ENCODE results near the gene SLC2A9.
"Not testable (repeated sequence)": the region's sequence is repeated elsewhere in the genome, so short reads cannot be mapped to it uniquely, and the experiment has no call there.

SLC2A9 gene

GRCh38 chr4:9926586-9926985 lies 94.7 kb downstream of the SLC2A9 start:
- no peak for DNase-seq (ENCODE audit: low read depth)

GRCh38 chr4:9925750-9926439 lies 95.4 kb downstream of the SLC2A9 start:
- no peak for DNase-seq (ENCODE audit: low read depth)

GRCh38 chr4:9924750-9925149 lies 96.5 kb downstream of the SLC2A9 start:
- DNase-seq (ENCODE audit: low read depth), result peak; percentile 9

- no peak for DNase-seq (ENCODE audit: low read depth)
Observed at GRCh38 chr4:9923195-9923812, 98.0 kb downstream of the SLC2A9 start.

GRCh38 chr4:9921326-9921725 lies 100.0 kb downstream of the SLC2A9 start:
- DNase-seq (ENCODE audit: low read depth), result no peak

GRCh38 chr4:9920029-9920428 lies 101.3 kb downstream of the SLC2A9 start:
- no peak for DNase-seq (ENCODE audit: low read depth)

GRCh38 chr4:9919047-9919446 lies 102.2 kb downstream of the SLC2A9 start:
- no peak for DNase-seq (ENCODE audit: low read depth)

GRCh38 chr4:9918484-9918883 lies 102.8 kb downstream of the SLC2A9 start:
- DNase-seq (ENCODE audit: low read depth), result no peak

- DNase-seq (ENCODE audit: low read depth), result no peak
Observed at GRCh38 chr4:9916937-9917336, 104.4 kb downstream of the SLC2A9 start.

- no peak for DNase-seq (ENCODE audit: low read depth)
Observed at GRCh38 chr4:9916346-9916745, 105.0 kb downstream of the SLC2A9 start.

- no peak for DNase-seq (ENCODE audit: low read depth)
Observed at GRCh38 chr4:9913846-9914245, 107.5 kb downstream of the SLC2A9 start.

- no peak for DNase-seq (ENCODE audit: low read depth)
Observed at GRCh38 chr4:9906996-9907395, 114.3 kb downstream of the SLC2A9 start.

- no peak for DNase-seq (ENCODE audit: low read depth)
Observed at GRCh38 chr4:9904976-9905587, 116.2 kb downstream of the SLC2A9 start.

- DNase-seq (ENCODE audit: low read depth), result no peak
Observed at GRCh38 chr4:9903317-9903716, 118.0 kb downstream of the SLC2A9 start.

- no peak for DNase-seq (ENCODE audit: low read depth)
Observed at GRCh38 chr4:9901257-9901656, 120.0 kb downstream of the SLC2A9 start.

- DNase-seq (ENCODE audit: low read depth), result not testable (repeated sequence)
Observed at GRCh38 chr4:9900633-9901032, 120.7 kb downstream of the SLC2A9 start.

- no peak for DNase-seq (ENCODE audit: low read depth)
Observed at GRCh38 chr4:9899306-9900055, 121.8 kb downstream of the SLC2A9 start.

- no peak for DNase-seq (ENCODE audit: low read depth)
Observed at GRCh38 chr4:9898596-9899305, 122.5 kb downstream of the SLC2A9 start.

GRCh38 chr4:9895333-9895705 lies 126.0 kb downstream of the SLC2A9 start:
- DNase-seq (ENCODE audit: low read depth), result no peak

- DNase-seq (ENCODE audit: low read depth), result no peak
Observed at GRCh38 chr4:9894644-9895332, 126.5 kb downstream of the SLC2A9 start.

GRCh38 chr4:9893329-9894108 lies 127.8 kb downstream of the SLC2A9 start:
- no peak for DNase-seq (ENCODE audit: low read depth)
